HG03354 (cell line): Measurements from ENCODE around the gene RNF150.

Experiments used
- ATAC-seq: cut with Tn5 transposase; IDR thresholded peaks from one replicate; pipeline ENCODE4 v1.9.1; 2021; ENCODE audit warnings: mild to moderate bottlenecking; ENCODE audit not compliant: unreplicated experiment, poor library complexity, severe bottlenecking

RNF150 gene

GRCh38 chr4:141037446-141037845, 95.8 kb downstream of the RNF150 start:
- no peak for ATAC-seq

DNA sequence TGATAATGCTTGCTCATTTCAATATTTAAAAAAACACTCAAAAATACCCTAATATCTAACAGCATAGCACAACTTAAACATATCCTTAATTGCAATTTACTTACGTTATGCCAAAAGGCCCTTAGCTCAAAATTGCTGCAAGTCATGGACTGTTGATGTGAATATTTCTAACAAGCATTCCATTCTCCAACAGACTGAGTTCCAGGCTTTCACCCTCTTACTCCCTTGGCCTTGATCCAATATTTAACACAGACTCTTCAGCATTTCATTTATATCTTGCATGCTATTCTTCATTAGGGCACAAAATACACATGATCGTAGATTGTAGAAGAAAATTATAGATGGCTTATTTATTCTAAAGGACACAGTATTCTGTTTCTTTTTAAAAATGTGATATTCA, 96.5 kb downstream of the RNF150 start:
- no peak for ATAC-seq

GRCh38 chr4:141035920-141036319, 97.3 kb downstream of the RNF150 start:
- ATAC-seq = no peak

DNA sequence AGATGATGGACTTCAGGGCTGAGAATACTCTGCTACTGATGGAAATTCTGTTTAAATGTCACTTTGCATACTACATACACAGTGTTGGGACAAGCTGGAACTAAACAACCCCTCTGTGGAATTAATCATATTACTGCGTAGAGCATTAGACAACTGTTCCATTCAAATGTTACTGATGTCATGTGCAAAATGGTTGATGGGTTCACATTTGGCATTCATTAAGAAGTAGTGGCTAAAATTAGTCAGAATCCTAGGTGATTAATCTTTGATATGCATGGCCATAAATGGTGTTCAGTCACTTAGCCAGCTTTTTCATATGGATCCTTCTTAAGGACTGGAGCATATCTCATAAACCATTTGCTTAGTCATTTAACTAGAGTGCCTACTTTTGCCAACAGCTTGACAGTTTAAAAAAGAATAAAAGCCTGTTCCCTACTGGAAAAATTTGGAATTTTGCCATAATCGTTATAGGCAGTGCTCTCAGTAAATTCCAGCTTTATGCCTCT, 105.2 kb downstream of the RNF150 start:
- ATAC-seq = no peak

DNA sequence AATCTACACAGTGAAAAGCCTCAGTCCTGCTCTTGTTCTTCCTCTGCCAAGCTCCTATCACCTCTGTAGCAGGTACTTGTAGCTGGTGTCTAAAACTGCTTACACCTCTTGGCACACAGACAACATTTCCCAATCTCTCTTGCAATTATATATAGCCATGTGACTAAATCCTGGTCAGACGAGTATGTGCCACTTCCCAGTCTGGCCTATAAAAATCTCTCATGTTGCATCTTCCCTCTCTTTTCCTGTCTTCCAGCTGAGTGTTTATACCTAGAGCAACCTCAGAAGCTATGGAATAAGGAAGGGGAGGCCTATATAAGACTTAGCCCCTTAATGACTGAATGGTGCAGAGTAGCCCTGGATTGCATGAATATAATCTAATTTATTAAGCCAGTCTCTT, 105.8 kb downstream of the RNF150 start:
- no peak for ATAC-seq

- ATAC-seq = no peak
Observed at GRCh38 chr4:141026900-141027299, 106.4 kb downstream of the RNF150 start.

DNA sequence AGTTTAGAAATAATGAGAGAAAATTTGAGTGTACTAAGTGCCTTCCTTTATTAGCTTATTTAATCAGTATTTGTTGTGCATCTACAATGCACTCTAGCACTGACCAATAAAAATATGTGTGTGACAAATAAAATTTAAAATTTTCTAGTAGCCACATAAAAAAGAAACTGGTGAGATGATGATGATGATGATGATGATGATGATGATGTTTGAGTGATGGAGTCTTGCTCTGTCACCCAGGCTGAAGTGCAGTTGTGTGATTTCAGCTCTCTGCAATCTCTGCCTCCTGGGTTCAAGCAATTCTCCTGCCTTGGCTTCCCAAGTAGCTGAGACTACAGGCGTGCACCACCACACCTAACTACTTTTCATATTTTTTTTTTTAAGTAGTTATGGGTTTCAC, 110.2 kb downstream of the RNF150 start:
- no peak for ATAC-seq

DNA sequence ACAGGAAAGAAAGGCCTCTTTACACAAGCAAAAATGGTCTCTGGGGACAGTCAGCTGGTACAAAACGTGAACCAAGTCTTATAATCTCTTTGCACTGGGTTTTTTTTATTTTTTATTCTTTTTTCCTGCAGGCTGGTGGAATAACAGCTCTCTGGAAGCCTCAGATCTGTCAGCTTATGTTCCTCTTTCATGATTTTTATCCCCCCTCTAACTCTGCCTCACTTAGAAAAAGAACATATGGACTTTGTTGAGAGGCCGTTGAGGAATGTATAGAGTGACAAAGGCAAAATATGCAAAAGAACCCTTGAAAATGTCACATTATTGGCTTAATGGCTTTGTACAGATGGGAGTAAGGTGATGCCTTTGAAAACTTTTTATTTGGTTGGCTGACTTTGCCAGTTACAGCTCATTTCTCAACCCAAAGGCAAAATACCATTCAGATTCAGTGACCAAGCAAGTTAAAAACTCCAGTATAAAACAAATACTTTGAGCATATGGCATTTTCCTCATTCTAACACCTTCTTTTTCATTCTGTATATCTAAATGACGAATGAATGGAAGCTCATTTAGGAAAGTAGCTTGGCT, 111.1 kb downstream of the RNF150 start:
- ATAC-seq = no peak

DNA sequence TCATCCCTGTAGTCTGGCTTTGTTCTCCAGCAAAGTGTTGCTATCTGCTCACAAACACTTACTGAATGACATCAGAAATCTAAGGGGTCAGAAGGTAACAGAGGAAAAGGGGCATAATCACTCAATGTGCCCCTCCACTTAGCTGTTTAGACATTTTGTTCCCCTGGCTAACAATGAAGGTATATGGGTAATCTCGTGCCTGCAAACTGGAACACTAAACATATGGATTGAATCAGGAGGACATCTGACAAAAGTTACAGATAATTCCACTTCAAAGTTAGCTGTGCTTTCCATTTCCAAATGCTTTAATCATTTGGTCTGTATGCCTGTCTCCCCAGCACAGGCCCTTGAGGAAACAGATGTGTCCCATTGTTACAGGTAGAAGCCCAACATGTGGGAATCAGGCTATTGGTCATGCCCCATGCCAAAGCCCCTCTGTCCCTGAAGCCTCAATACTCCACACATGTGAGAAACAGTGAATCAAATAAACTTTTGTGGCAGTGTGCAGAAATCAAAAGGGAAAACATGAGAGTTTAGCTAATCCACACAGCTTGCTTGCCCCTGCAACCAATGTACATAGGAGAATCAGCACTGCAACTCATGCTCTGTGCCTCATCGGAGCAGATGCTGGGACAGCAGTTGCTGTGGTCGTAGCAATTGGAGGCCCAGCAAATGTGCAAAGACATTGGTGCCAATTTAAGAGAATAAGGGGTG, 111.7 kb downstream of the RNF150 start:
- ATAC-seq = no peak

DNA sequence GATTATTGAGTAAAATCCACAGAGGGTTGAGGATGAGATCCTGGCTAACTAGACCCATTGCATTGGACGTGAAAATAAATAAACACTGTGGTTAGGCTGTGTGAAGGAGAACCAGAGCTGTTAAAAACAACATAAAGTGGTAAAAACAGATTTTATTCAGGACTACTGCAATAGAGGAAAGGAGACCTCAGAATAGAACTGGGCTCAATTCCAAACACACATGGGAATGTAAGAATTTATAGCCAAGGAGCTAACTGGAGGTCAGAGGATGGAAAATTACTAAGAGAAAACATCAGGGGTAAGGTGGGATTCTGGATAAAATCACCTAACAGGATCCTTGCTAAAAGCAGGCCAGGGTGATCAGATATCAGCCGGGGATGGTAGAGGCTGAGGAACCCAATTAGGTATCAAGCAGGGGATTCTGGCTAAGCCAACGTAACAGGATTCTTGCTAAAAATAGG, 112.4 kb downstream of the RNF150 start:
- no peak for ATAC-seq

DNA sequence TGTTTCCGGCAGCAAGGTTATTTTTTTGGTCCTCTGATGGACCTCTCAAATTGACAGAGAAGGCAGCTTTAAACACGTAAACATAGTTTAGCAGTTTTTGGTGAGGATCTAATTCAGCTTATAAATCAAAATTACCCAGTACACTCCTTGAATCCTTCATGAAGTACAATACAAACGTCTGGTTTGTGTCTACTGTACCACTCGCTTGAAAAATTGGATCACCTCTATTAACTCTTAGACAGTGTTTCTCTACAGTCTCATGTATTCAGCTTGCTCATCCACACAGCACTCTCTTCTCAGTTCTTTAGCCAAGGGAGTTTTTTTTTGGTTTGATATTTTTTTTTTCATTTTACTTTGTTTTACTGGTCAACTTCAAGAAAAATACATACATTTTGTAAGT, 113.5 kb downstream of the RNF150 start:
- no peak for ATAC-seq

- no peak for ATAC-seq
Observed at GRCh38 chr4:141016117-141016798, 117.0 kb downstream of the RNF150 start.

DNA sequence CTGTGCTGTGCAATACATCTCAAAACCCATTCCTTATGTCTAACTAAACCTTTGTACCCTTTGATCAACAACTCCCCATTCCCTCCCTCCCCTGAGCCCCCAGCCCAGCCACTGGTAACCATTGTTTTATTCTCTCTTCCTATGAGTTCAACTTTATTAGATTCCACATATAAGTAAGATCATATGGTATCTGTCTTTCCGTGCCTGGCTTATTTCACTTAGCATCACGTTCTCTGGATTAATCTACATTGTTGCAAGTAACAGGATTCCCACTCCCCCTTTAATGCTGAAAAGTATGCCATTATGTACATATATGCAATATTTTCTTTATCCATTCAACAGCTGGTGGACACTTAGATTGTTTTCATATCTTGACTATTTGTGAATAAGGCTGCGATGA, 119.4 kb downstream of the RNF150 start:
- ATAC-seq = no peak

DNA sequence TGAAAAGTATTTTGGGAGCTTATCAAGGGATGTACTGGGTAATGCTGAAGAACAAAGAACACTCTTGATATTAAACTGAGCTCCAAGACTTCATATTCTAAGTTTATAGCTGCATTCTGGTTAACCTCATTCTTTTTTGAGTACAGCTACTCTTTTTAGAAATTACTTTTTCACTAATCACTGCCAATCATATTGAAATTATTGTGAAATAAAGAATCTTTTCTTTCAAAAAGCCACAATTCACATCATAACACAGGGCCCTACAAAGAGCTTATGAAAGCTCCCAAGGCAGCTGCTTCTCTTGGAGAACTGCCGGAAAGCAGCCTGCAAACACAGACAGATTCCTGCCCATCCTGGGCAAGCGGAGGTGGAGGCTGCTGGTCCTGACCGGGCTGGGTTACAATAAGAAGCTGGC, 121.4 kb downstream of the RNF150 start:
- no peak for ATAC-seq

DNA sequence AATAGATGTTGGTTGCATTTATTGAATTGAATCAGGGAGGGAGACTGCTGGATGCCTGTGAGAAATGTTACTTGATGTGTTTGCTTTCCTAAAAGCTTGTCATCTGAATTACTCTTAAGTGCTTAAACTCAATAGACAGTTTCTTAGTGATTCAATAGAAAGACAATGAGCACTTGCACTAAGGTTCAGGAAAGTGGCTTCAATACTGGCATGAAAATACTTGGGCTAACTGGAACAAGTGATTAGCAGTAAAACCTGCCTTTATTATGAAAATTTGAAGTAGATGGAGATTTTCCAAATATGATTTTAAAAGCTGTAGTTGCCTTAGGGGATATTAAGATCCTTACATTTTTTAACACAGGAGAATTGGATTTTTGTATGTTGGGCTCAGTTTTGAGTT, 123.3 kb downstream of the RNF150 start:
- ATAC-seq = no peak

DNA sequence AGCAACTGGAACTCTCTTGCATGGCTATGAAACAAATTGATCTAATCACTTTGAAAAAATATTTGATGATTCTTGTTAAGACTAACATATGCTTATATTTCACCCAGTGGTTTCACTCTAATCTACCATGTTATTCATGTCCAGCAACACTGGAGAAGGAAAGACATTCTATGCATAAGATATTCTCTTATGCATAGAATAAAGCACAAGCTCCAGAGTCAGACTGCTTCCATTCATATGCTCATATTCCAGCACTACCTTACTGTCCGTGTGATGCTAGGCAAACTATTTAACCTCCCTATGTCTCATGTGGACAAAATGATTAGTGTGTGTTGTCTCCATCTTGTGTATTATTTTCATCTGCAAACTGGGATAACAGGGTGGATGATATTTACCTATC, 124.1 kb downstream of the RNF150 start:
- ATAC-seq = no peak

GRCh38 chr4:141006242-141006802, 126.9 kb downstream of the RNF150 start:
- ATAC-seq = no peak

DNA sequence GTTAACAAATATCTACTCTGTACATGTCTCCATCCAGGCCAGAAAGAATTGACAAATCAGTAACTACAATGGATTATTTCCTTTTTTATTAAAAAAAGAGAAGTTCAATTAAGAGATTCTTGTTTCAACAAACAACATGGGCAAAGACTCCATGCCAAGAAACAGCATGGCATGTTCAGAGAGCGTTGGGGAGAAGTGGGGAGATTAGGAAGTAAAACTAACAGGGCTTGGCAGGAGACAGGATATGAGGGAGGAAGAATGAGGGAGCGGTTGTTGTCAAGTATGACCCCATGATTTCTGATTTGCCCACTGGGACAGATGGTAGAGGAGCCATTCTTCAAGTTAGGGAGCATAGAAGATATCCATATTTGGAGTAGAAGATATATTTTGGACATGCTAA, 128.4 kb downstream of the RNF150 start:
- ATAC-seq = no peak

DNA sequence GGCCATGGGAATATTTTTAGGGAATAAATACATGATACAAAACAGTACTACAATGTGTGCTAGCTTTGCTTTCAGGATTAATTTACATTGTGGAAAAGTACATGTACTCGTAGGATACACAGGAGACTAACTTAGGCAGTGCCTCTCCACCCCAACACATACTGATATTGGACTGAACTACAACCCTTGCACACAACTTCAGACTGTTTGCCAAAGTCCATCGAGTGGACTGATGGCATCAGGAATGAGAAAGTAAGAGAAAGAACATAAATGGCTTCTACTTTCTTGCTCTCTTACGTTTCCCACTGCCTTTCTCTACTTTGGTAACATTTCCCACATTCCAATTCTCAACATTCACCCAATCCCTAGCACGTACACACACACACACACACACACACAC, 130.1 kb downstream of the RNF150 start:
- no peak for ATAC-seq

DNA sequence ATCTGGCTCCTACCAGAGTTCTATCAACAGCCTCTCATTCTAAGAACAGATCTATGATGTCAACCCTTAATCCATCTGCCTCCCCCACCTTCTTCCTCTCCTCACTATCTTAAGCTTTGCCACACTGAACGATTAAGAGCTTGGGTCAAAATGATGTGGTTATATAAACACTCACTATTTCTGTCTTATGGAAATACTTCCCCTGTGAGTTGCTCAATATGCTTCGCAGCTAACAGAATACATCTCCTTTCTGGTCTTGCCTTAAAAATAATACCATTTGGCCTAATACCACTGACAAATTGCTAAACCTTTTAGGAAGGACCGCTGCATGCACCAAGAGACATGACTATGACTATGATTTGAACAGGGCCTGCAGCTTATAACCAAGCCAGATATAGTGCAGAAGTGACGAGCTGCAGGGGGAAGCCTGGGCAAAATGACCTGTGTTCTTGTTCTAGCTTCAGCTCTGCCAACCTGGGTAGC, 130.9 kb downstream of the RNF150 start:
- no peak for ATAC-seq
